GM21381 (cell line): ENCODE results near the gene ZDHHC8.

Experiments used
- ATAC-seq: cut with Tn5 transposase; IDR thresholded peaks from one replicate; pipeline ENCODE4 v1.9.1; 2021; ENCODE audit warnings: mild to moderate bottlenecking, moderate library complexity; ENCODE audit not compliant: unreplicated experiment

ZDHHC8 gene

DNA sequence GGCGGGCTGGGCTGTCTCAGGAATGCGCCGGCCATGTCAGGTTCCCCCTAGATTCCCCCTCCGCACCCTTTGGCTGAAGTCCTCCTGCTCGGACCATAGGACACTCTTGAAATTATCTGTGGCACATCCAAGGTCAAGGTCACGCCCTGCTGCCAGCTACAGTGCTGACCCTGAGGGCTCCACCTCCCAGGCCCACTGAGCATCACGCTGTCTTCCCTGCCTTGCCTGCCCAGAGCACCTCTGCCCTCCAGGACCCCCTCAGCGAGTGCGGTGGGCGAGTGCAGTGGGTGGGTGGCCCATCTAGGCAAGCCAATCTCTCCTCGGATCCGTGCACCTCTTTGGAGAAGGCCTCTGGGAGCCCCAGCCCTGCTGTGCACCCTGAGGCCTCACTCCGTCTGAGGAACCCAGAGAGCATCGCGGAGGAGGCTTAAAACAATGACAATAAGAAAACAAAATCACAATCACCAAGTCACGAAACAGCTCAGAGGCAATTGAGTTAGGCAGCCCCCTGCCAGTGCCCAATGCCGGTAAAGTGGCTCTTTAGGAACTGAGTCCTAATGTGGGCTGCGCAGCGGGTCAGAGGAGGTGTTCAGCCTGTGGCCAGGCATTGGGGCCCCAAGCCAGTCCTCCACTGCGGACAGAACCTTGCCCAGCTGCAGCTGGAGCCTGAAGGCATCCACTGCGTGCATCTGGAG lies 45.8 kb downstream of the ZDHHC8 start:
- no peak for ATAC-seq

DNA sequence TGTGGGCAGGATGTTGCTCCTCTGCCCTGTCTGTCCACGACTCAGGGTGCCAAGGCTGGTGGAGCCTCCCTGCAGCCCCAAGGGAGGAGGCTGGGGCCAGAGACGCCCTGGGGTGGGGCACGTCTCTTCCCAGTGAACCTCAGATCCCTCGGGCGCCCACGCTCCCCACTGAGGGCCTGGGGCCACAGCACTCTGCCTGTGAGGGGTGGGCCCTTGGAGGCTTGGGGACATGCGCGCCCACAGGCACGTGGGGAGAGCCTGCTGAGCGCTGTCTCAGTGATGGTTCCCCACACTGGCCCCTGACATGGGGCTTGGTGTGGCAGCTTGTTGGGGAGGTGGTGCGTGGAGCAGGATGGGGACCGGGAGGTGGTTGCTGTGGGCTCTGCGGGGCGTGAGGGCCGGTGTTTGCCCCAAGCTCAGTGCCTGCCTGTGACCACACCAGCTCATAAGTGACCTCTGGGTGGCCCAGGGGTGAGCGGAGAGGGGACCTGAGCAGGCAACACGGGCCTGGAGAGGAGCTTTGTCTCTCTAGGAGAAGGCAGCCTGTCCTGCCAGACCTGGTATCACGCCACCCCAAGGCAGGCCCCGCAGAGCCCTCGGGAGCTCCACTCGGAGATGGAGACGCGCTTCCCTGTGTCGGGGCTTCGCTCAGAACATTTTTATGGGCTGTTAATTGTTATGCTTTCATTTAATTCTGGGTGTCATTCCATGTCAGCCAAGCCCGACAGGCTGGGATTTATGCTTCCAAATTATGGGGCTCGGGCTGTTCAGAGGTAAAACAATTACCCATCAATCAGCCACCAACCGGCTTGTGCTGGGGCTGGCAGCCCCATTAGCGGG lies 46.7 kb downstream of the ZDHHC8 start:
- ATAC-seq: no peak

DNA sequence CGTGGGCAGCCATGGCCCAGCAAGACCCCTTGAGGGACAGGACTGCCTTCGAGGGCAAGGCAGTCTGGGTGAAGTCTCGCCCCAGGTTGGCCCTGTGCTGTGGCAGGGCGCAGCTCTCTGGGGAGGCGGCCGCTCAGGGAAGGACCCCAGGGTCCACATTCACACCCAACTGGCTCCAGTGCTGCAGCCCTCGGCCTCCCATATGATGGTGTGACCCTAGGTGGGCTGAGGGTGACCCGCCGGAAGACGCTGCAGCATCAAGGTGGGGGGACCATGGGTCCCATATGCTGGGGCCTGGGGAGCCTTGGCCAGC lies 47.3 kb downstream of the ZDHHC8 start:
- ATAC-seq: no peak

DNA sequence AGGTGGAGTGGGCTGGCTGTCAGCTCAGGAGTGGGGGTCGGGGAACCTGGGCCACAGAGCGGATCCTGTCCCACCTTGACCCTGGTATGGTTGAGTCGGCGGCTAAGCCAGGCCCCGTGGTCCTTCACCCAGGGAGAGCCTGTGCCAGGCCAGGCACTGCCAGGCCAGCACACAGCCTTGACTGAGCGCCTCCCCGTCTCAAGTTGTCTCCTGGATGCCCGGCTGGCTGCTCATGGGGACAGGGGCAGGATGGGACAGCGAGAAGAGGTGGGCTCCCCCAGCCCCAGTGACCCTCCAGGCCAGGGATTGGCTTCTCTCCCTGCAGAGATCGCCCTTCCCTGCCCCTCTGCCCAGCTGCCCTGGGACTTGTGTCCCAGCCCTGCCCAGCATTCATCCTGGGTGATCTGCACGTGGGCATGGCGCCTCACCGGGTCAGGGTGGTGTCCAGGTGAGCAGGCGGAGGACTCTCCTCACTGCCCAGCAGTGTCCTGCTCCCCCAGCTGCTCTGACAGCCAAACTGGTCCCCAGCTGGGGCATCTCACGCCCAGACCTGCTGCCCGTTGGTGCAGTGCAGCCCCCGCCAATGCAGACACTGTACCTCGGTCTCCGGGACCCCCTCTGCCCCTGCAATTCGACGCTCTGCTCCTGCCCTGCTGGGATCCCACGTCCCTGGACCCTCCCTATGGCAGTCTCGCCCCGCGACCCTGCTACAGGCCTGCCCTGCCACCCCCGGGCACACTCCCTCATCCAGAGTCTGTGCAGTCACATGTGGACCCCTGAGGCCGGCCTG lies 48.0 kb downstream of the ZDHHC8 start:
- no peak for ATAC-seq

DNA sequence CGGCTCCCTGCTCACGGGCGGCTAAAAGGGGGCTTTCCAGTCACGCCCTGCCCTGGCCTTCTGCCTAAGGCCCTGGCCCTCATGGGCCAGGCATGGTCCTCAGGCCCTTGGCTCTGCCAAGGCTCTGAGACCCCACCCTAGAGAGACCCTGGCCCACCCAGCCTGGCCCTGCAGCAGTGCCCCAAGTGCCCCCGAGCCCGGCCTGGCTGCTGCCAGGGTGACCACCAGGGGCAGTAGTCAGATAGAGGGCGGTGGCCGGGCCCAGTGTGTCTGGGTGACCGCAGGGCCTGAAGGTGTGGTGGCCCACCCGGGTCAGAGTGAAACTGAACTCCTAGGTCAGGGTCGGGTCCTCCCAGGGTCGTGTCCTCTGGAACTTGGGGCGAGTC lies 48.6 kb downstream of the ZDHHC8 start:
- ATAC-seq: no peak

DNA sequence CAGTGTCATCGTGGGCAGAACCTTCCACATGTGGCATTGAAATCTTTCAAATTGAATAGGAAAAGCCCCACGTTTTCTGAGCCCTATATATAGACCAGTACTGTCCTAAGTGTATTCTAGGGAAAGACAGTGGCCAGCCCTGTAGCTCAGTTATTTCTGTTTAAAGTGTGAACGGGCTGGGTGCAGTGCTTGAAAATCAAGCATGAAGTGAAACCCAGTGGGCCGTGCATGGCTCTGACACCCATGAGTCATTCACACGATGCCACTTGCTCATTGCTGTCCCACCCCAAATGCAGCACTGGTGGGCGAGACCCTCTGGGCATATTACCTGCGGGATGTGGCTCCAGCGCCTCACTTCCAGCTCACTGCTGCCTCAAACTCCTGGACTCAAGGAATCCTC lies 49.0 kb downstream of the ZDHHC8 start:
- no peak for ATAC-seq

DNA sequence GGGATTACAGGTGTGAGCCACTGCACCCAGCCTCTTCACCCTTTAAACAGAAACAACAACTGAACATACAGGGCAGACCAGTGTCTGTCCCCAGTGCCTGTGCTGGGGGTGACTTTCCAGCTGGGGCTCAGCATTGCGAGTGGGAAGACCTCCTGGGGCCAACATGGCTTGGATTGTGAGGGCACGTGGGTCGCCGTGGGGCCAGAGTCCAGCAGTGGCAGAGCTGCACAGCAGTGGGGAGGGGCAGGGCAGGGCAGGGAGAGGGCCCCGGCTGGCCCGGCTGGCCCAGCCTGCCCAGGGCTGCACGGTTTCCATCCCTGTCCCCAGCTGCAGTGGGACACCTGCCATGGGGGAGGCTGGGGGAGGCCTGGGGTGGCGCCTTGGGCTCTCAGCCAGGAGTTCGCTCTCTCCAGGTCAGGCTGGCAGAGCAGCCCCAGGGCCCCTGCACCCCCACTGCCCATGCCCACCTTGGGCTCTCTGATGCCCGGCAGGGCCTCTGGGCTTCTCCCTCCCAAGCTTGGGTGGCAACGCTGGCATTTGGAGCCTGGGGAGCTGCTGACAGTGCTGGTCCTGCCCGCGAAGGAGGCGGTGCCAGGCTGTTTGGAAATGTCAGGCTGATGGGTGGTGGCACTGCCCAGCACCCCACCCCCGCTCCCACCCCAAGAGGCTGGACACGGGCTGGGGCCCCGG lies 49.7 kb downstream of the ZDHHC8 start:
- no peak for ATAC-seq

DNA sequence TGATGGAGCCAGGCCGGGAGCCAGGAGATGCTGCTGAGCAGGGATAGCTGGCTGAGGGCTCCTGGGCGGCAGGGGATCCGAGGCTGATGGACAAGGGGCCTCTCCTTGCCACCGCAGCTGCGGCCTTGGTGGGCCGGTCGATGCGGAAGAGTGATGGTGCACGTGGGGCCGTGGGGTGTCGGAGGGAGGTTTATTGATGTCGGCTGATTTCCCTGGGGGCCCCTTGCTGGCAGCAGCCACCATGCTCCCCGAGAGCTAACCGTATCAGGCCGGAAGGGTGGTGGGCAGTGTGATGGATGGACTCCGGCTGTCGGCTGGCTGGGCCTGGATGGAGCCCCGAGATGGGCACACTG lies 50.3 kb downstream of the ZDHHC8 start:
- no peak for ATAC-seq

DNA sequence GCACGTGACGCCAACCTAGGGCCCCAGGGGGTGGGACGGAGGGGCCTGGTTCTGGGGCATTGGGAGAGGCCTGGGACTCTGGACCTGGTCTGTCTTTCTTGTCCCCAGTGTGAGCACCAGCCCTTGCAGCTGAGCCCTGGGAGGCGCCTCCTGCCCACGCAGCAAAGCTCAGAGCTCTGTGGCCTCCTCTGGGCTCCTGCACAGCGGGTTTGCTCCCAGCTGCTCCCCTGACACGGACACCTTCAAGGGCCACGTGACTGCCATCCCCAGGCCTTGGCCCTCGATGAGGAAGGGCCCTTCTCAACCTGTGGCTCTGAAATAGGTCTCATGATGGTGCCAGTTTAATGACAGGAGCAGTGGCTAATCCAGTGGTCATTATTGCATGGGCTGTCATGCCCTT lies 50.8 kb downstream of the ZDHHC8 start:
- no peak for ATAC-seq

DNA sequence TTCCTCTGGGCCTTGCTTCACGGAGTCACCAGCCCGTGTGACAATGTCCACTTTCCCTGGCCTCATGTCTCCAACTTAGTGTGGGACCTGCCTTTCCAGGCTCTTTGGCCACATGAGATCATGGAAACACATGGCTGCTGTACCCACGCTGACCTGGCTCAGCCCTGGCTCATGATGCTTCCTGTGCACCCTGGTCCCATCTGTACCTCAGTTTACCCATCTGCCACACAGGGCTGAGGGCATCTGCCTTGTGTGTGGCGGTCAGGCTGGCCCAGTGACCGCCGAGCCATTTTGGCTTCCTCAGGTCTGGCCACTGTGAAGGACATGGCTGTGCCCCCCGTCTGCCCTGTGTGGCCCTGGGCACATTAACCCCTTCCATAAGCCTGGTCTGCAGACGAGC lies 51.5 kb downstream of the ZDHHC8 start:
- no peak for ATAC-seq

DNA sequence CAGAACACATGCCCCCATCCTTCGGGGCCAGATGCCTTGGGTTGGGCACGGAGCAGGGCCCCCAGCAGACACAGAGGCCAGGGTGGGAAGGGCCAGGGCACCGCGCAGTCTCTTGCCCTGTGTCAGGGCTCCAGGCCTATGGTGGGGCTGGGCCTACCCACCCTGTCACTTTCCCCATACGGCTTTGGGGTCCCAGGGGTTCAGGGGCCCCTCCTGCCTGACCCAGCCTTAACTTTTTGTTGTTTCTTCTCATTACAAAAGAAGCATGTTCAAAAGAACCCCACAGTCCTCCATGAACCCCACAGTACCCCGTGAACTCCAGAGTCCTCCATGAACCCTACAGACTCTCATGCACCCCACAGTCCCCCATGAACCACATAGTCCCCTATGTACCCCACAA lies 52.2 kb downstream of the ZDHHC8 start:
- no peak for ATAC-seq

DNA sequence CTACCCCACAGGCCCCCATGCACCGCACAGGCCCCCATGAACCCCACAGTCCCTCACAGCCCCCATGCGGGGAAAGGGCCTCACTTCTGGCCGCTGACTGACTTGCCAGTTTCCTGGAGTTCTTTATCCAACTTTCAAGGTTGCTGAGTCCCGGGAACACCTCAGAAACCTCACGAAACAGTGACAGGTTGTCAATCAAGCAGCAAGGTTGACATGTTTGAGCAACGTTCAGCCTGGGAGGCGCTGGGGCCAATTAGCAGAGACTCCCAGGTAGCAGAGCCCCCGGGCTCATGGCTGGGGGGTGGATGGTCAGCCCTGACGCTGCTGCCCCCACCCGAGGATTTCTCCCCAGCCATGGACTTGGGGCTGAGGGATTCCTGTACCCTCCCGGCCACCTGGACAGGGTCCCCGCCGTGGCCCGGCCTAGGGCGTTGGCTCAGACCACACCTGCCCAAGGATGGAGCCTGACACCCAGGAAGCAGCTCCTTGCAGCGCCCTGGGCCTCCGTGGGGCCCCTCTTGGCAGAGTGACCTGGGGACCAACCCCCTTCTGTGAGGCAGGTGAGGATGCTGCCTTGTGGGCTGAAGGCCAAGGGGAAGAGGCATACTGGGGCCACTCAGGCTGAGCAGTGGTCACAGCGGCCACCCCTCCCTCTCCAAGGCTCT lies 53.0 kb downstream of the ZDHHC8 start:
- ATAC-seq: no peak

DNA sequence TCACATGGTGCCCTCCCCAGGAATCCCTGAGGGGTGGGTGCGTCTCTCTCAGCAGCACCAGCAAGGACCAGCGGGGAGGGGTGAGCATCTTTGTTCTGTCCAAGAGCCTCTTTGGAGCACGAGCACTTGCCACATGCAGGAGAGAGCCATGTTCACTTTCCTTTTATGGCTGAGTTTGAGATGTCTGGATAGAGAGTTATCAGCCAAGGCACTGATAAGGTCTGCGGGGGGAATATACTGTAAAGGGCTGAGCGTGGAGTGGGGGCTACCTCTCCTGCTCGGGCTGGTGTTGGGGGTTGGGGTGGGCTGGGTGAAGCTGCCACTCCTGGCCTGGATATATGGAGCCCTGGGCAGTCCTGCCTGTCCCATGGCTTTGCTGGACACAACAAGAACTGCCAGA lies 54.1 kb downstream of the ZDHHC8 start:
- ATAC-seq: no peak

DNA sequence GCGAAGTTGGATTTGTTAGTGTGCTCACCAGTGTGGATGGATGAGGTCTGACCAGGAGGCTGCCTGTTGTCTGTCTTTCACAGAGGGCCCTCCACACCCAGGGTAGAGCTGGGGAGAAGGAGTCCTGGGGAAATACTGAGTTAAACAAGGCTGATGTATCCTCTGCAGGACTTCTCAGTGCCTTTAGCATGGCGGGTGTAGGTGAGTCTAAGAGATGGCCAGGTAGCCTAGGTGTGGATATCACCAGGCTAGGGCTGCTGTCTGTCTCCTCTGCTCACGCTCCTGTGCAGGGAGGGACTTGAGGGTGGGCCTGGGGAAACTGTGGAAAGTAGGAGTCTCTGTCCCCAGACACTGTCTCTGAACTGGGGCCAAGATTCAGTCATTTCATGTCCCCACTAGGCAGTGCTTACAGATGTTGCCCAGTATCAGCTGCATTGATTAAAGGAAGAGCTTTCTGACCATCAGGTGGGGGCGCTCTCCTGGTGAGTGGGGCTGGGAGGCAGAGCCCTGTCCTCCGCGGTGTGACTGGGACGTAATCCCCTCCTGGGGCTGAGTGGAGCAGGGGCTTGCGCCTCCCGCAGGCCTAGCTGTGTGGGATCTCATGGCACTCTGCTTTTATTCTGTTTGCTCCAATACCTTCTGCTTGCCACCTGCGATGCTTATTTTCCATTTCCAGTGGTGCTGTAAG lies 54.7 kb downstream of the ZDHHC8 start:
- no peak for ATAC-seq

DNA sequence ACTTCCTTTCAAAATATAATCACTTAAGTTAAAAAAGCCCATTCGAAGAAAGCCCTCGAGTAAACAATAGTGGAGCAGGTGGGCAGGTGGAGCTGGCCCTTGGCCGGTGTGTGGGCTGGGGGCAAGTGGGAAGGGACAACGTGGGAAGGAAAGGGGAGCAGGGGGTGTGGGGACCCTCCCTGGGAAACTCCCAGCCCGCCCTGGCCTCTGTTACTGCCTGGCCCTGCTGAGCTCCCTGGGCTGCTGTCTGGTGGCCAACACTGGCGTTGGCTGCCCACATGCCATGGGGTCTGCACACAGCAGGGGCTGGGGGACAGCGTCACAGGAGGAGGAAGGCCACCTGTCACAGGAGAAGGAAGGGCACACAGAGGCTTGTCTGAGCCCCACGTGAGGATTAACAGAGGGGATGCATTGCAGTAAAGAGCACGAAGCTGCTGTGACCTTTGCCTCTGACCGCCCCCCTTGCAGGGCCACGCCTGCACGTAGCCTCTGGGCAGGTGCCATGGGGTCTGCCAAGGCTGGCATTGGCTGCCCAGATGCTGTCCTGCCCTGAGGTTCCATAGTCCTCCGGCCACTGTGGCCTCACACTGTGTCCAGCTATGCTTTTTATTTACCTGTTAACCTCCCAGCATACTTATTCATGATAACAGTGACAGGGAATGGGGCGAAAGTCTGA lies 55.4 kb downstream of the ZDHHC8 start:
- ATAC-seq: no peak

DNA sequence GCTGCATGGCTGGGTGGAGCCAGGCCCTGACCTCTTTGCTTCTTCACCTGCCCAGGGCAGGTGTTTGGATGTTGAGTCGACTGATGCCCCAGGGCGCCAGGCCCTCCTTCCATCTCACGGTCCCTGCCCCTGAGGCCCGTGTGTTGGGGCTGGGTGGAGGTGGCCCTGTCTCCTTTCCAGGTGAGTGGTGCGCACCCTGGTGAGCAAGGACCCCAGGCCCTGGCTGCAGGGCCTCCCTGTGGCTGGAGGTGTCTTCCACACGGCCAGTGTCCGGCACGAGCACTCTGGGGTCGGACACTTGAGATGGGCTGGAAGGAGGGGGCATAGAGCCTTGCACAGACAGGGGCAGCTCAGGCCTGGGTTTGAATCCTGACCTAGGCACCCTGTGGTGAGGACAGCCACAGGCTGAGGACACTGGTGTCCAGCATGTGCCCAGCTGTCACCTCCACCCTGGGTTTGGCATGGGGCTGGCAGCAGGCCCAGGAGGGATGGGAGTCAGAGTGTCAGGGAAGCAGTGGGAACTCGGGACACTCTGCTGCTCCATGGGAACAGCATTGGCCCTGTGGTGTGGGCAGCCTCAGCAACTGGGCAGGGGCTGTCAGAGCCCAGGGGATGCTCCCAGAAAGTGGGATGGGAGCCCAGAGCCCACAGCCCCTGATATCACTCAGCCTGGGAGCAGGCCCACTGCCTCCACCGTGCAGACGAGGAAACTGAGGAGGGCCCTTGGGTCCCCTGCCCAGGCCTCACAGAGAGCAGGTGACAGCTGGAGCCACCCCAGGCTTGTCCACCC lies 56.4 kb downstream of the ZDHHC8 start:
- no peak for ATAC-seq

DNA sequence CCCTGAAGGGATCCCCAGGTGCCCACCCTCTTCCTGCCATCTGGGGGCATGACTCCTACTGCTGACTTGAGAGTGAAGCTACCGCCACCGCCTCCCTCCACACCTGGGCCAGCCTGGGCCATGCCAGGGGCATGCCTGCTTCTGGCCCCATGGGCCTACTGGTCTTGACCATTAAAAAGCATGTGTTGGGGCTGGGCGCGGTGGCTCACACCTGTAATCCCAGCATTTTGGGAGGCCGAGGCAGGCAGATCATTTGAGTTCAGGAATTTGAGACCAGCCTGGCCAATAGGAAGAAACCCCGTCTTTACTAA lies 56.9 kb downstream of the ZDHHC8 start:
- no peak for ATAC-seq

DNA sequence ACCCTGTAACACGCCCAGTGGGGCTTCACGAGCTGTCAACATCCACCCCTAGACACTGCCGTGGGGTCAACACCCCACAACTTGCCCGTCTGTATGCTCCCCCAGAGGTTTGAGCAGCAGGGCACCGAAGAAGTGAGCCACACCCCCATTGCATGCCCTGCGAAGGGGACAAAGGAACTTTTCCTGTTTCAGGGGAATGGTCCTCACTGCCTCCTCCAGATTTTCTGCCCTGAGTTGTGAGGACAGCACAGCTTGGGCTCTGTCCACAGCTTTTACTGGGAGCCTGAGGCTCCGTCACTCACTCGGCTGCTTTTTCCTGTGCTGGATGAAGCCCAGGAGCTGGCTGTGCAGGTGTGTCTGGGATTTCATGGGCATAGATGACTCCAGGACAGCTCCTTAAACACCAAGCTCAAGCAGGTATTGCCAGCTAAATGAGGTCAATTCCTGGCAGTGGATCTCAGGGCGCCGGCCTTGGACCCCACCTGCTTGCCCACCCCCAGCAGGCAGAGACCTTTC lies 59.5 kb downstream of the ZDHHC8 start:
- ATAC-seq: no peak

DNA sequence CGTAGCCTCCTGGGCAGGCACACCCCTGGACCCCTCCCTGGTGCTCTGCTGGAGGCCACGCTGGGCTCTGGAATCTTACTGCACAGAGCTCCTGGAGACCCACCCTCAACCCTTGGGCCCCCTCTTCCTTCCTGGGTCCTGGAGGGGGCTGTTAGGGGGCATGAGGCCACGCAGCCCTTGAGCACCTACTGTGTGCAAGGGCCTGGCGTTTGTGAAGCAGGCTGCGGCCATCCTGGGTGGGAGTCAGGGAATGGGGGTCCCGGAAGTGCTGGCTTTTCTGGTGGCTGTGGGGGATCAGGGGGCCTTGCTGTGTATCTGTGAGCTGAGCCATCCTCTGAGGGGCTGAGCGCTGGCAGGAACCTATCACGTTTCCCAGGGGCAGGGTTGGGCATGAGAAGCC lies 60.2 kb downstream of the ZDHHC8 start:
- no peak for ATAC-seq
